Smooth muscle cell (in vitro differentiated cells): ENCODE measurements around the gene WIF1. TPM values are rescaled to one million over a fixed set of nuclear protein-coding genes. Genes with fewer than 3 reads are reported as not detected.

ENCODE experiments used
- DNase-seq: peaks from one replicate; lab custom pipeline; 2025; ENCODE audit not compliant: unreplicated experiment; lab: John Stamatoyannopoulos, UW
- H2AFZ ChIP-seq: fragments of 200-600 bp; sonication (generic); 2 replicates; pipeline ENCODE4 v1.6.0; 2016; ENCODE audit warnings: antibody characterized with exemption, low read depth, mild to moderate bottlenecking
- H3F3A ChIP-seq: fragments of 200-600 bp; sonication (generic); 2 replicates; pipeline ENCODE4 v1.6.0; 2017; ENCODE audit warnings: antibody characterized with exemption, low read depth
- H3K27ac ChIP-seq: fragments of 200-600 bp; sonication (generic); 2 replicates; pipeline ENCODE4 v1.5.1; 2016; ENCODE audit warnings: low read depth, mild to moderate bottlenecking
- H3K27me3 ChIP-seq: fragments of 200-600 bp; sonication (generic); 2 replicates; pipeline ENCODE4 v1.6.1; 2016; ENCODE audit warnings: low read depth, mild to moderate bottlenecking
- H3K36me3 ChIP-seq: fragments of 200-600 bp; sonication (generic); 2 replicates; pipeline ENCODE4 v1.5.1; 2016; ENCODE audit warnings: low read depth
- H3K4me1 ChIP-seq: fragments of 200-600 bp; sonication (generic); 2 replicates; pipeline ENCODE4 v1.5.1; 2016; ENCODE audit warnings: low read depth
- H3K4me2 ChIP-seq: fragments of 200-600 bp; sonication (generic); 2 replicates; pipeline ENCODE4 v1.6.0; 2016; ENCODE audit warnings: mild to moderate bottlenecking
- H3K4me3 ChIP-seq: fragments of 200-600 bp; sonication (generic); 2 replicates; pipeline ENCODE4 v1.5.1; 2016; ENCODE audit warnings: mild to moderate bottlenecking
- H3K79me2 ChIP-seq: fragments of 200-600 bp; sonication (generic); 2 replicates; pipeline ENCODE4 v1.6.0; 2016; ENCODE audit warnings: low read depth, mild to moderate bottlenecking
- H3K9ac ChIP-seq: fragments of 200-600 bp; sonication (generic); 2 replicates; pipeline ENCODE4 v1.6.0; 2016; ENCODE audit warnings: low read depth
- H3K9me3 ChIP-seq: fragments of 200-600 bp; sonication (generic); replicated peaks from 2 replicates; pipeline ENCODE4 v1.5.1; 2016; ENCODE audit warnings: low read depth
- H4K20me1 ChIP-seq: fragments of 200-600 bp; sonication (generic); 2 replicates; pipeline ENCODE4 v1.6.0; 2016; ENCODE audit warnings: low read depth
- WGBS: methylation state at CpG from one replicate; pipeline ENCODE4 v1.1.7; 2016; ENCODE audit warnings: low lambda C conversion rate; 5-methylcytosine and 5-hydroxymethylcytosine counted together
- polyA plus RNA-seq: library from polyadenylated mRNA; unstranded; fragments of >200 nt; fragmentation: Nextera tagmentation; extraction: Ambion mirVana; gene quantifications from 2 replicates; pipeline ENCODE4 v1.2.1, GENCODE V29; 2016
- total RNA-seq: library from RNA; depleted of rRNA; stranded (reverse); fragments of >200 nt; gene quantifications from 2 replicates; pipeline ENCODE4 v1.2.3, GENCODE V29; 2014
- TF ChIP-seq, protein P1 (sequence below): fragments of 200-600 bp; sonication (generic); IDR thresholded peaks from 2 replicates; pipeline ENCODE4 v1.5.1; 2017; ENCODE audit warnings: borderline replicate concordance, mild to moderate bottlenecking, antibody characterized with exemption; ENCODE audit not compliant: insufficient read depth, poor library complexity, severe bottlenecking

The WIF1 gene
- total and polyA plus RNA-seq, 2 experiments from 2014 or later = 0.30 TPM; not detected in 1

GRCh38 chr12:65025136-65025535 lies 96.0 kb downstream of the WIF1 start:
- H3F3A ChIP-seq = no peaks in the 10 kb centered on the region
- no peak for DNase-seq
- H3K4me1 ChIP-seq = no peaks in the 10 kb centered on the region
- no peaks in the 10 kb centered on the region for H3K36me3 ChIP-seq
- H3K79me2 ChIP-seq = no peaks in the 10 kb centered on the region
- TF ChIP-seq, protein P1, sequence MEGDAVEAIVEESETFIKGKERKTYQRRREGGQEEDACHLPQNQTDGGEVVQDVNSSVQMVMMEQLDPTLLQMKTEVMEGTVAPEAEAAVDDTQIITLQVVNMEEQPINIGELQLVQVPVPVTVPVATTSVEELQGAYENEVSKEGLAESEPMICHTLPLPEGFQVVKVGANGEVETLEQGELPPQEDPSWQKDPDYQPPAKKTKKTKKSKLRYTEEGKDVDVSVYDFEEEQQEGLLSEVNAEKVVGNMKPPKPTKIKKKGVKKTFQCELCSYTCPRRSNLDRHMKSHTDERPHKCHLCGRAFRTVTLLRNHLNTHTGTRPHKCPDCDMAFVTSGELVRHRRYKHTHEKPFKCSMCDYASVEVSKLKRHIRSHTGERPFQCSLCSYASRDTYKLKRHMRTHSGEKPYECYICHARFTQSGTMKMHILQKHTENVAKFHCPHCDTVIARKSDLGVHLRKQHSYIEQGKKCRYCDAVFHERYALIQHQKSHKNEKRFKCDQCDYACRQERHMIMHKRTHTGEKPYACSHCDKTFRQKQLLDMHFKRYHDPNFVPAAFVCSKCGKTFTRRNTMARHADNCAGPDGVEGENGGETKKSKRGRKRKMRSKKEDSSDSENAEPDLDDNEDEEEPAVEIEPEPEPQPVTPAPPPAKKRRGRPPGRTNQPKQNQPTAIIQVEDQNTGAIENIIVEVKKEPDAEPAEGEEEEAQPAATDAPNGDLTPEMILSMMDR = no peak
- H3K9me3 ChIP-seq = no peaks in the 10 kb centered on the region
- WGBS = 26% methylated on average over 2 of the region's 2 CpGs
- no peak overlapping the region for H3K4me3 ChIP-seq
- no peak overlapping the region for H3K9ac ChIP-seq
- H2AFZ ChIP-seq = no peak overlapping the region
- no peaks in the 10 kb centered on the region for H4K20me1 ChIP-seq
- peaks cover 6% of the 10 kb centered on the region for H3K27me3 ChIP-seq
- H3K27ac ChIP-seq = no peak overlapping the region
- H3K4me2 ChIP-seq = no peak overlapping the region

GRCh38 chr12:65023485-65023884 lies 97.6 kb downstream of the WIF1 start:
- TF ChIP-seq, protein P1 = no peak

GRCh38 chr12:65022960-65023359 lies 98.1 kb downstream of the WIF1 start:
- Histone ChIP-seq H3K27me3 (peaks cover 6% of the 10 kb centered on the region), H3K9ac (no peak overlapping the region), H3F3A (no peaks in the 10 kb centered on the region), H3K9me3 (no peaks in the 10 kb centered on the region), H2AFZ (no peak overlapping the region), H4K20me1 (no peaks in the 10 kb centered on the region), H3K27ac (no peak overlapping the region), H3K4me2 (no peak overlapping the region), H3K79me2 (no peaks in the 10 kb centered on the region), H3K4me3 (peak overlapping the region; percentile 16), H3K4me1 (no peaks in the 10 kb centered on the region), H3K36me3 (no peaks in the 10 kb centered on the region)
- TF ChIP-seq, protein P1 = no peak
- DNase-seq = no peak
- 26% methylated on average over 1 of the region's 1 CpG for WGBS

More at GRCh38 chr12:65023485-65023884, 97.6 kb downstream of the WIF1 start:
- no peak overlapping the region for H3K27ac ChIP-seq
- H2AFZ ChIP-seq = no peak overlapping the region
- no peaks in the 10 kb centered on the region for H4K20me1 ChIP-seq
- no peaks in the 10 kb centered on the region for H3K36me3 ChIP-seq
- no peak overlapping the region for H3K4me3 ChIP-seq
- 27% methylated on average over 2 of the region's 2 CpGs for WGBS
- no peak overlapping the region for H3K4me2 ChIP-seq
- peaks cover 6% of the 10 kb centered on the region for H3K27me3 ChIP-seq
- DNase-seq = no peak
- H3K4me1 ChIP-seq = no peaks in the 10 kb centered on the region
- H3K9me3 ChIP-seq = no peaks in the 10 kb centered on the region
- no peaks in the 10 kb centered on the region for H3K79me2 ChIP-seq
- no peak overlapping the region for H3K9ac ChIP-seq
- no peaks in the 10 kb centered on the region for H3F3A ChIP-seq

DNA sequence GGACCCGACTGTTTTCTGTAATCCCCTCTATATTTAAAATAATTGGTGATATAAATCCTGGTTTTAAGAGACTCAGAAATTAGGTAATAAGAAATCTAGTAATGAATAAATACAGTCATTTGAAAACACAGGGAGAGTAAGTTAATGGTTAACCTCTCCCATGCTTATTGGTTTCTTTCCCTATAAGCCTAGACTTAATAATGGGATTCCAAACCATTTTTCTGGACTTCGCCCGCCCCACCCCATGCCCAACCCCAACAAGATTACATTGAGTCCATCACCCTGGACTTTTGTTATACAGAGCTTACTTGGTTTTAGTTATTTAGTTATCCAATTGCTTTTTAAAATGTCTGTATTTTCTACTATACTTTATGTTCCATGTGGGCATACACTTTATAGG lies 98.7 kb downstream of the WIF1 start:
- 96% methylated on average over 3 of the region's 3 CpGs for WGBS
- no peaks in the 10 kb centered on the region for H3F3A ChIP-seq

More for the DNA sequence above, 98.7 kb downstream of the WIF1 start:
- TF ChIP-seq, protein P1 = no peak
- Histone ChIP-seq H4K20me1 (no peaks in the 10 kb centered on the region), H3K9me3 (no peaks in the 10 kb centered on the region), H3K27ac (no peak overlapping the region), H3K27me3 (peaks cover 6% of the 10 kb centered on the region), H3K4me2 (no peak overlapping the region), H3K79me2 (no peaks in the 10 kb centered on the region), H3K4me1 (no peaks in the 10 kb centered on the region), H2AFZ (no peak overlapping the region), H3K4me3 (peak overlapping the region; percentile 16), H3K36me3 (no peaks in the 10 kb centered on the region), H3K9ac (no peak overlapping the region)
- DNase-seq = no peak
